NCI-H1417 treated with DMSO at 0.1 percent for 48 hours (cell line): ENCODE measurements around the gene ZFX.
A peak's percentile ranks its signal among the peaks of the same experiment; 100 is the strongest.

Source experiments
- DNase-seq: peaks from one replicate; lab custom pipeline; 2025; lab: John Stamatoyannopoulos, UW

Gene ZFX

DNA sequence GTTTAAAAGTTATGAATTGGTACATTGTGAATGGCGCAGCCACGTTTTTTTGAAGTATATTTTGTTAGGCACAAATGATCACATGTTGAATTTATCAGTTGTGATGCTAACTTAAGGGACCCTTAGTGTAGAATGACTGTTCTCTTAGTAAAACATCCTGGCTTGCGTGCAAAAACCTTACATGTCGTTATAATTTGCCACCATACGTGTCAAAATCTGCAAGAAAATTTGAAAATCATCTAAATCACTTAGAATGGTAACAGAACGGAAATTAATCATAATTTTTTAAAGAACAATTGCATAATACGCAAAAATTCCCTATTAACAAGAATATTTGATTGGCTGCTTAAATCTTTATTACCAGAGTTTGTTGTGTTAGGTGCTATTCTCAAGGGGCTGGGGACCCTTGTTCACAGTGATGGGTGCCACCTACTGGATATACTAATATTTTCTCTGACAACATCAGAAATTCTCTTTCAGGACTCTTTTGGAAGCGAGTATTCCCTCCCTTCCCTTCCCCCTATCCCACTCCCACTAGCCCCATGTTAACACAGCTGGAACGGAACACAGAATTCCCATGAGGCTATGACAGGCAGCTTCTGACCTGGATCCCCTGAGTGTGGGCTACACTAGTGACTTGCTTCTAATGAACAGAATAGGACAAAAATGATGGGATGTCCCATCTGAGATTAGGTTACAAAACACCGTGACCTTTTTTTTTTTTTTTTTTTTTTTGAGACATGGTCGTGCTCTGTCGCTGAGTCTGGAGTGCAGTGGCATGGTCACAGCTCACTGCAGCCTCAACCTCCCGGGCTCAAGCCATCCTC is 92.5 kb downstream of the ZFX start:
- DNase-seq = peak; percentile 5

DNA sequence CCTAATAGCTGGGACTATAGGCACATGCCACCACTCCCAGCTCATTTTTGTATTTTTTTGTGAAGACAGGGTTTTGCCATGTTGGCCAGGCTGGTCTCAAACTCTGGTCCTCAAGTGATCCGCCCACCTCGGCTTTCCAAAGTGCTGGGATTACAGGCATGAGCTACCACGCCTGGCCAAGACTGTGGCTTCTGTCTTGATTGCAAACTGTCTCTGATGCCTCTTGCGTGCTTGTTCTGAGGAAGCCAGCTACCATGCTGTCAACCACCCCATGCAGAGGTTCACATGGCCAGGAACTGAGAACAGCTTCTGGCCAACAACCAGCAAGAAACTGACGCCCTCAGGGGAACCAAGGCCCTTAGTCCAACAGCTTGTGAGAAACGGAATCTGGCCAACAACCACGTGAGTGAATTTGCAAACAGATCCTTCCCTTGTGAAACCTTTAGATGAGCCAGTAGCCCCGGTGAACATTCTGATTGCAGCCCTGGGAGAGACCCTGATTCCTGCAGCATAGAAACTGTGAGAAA is 93.2 kb downstream of the ZFX start:
- DNase-seq = no peak

- no peak for DNase-seq
These were observed 93.7 kb downstream of the ZFX start for GRCh38 chrX:24243188-24243587.

GRCh38 chrX:24243692-24244091 is 94.2 kb downstream of the ZFX start:
- no peak for DNase-seq

GRCh38 chrX:24245202-24245601 is 95.7 kb downstream of the ZFX start:
- no peak for DNase-seq

- no peak for DNase-seq
These were observed 98.5 kb downstream of the ZFX start for GRCh38 chrX:24248042-24248441.

- no peak for DNase-seq
These were observed 103.5 kb downstream of the ZFX start for GRCh38 chrX:24253030-24253429.

DNA sequence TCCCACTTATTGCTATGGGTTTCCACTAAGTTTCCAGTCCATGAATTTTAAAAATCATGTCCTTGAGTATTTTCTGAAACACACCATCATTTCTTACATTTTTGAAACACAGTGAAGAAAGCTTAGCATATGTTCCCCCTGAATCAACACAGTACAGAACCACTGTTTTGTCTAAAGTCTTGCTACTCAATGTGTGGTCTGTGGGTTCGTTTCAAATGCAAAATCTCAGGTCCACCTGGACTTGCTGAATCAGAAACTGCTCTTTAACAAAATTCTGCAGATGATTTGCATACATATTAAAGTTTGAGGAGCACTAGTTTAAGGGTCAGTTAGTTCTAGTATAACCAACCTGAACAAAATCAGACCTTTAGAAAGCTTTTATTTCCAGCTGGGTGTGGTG is 103.9 kb downstream of the ZFX start:
- no peak for DNase-seq

- DNase-seq = no peak
These were observed 107.5 kb downstream of the ZFX start for GRCh38 chrX:24257011-24257410.

DNA sequence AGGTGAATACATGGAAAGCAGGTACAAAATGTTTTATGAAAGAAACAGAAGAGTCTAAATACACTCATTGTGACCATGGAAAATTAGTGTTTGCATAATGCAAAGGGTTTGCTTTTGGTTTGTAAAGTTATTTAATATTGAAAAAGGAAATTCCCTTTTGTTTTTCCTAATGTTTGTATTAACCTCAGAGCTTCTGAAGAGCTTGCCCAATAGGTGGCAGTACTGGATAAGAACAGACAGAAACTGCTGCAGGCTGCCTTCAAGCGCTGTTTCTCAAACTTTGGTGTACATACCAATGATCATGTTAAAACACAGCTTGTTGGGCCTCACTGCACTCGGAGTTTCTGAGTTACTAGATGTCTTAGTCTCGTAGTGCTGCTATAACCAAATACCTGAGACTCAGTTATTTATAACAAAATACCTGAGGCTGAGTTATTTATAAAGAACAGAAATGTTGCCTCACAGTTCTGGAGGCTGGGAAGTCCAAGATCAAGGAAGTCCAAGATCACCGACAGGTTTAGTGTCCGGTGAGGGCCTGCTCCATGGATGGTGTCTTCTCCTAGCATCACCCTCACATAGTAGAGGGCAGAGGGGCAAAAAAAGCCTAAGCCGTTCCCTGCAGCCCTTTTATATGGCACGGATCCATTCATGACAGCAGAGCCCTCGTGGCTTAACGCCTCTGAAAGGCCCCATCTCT is 110.2 kb downstream of the ZFX start:
- peak; percentile 15 for DNase-seq

DNA sequence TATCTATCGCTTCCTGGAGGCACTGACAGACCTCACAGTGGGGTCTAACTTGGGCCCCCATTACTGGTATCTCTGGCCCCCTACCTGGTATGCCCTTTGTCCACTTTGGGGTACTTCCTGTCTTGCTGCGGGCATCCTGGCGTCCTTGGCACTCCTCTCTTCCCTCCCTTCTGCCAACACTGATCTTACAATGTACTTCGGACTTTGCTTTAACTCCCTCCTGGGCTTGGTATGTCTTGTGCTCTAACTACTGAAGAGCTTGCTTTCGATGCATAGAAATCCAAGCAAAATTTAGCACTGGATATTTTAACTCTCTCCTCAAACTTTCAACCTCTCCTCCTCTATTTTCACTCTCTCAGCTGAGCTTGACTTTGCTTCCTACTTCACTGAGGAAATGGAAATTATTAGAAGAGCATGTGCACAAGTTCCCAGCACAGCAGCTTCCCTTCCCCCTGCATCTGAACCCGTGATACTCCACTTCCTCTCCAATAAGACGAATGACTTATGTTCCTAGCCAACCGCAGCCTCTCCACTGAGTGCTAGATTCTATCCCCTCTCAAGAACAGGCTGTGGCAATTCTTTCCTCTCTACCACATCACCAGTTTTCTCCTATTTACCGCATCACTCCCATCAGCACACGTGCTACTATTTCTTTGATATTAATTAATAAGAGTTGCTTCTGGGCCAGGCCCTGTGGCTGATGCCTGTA is 111.5 kb downstream of the ZFX start:
- DNase-seq = no peak

DNA sequence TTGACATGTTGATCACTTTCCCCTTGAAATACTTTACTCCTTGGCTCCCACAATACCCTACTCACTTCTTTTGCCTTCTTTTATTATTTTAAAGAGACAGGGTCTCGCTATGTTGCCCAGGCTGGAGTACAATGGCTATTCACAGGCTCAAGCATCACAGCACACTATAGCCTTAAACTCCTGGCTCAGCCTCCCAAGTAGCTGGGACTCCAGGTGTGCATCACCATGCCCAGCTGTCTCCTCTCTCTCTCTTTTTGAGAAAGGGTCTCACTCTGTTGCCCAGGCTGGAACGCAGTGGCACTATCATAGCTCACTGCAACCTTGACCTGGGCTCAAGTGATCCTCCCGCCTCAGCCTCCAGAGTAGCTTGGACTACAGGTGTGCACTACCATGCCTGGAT is 112.8 kb downstream of the ZFX start:
- DNase-seq = no peak

DNA sequence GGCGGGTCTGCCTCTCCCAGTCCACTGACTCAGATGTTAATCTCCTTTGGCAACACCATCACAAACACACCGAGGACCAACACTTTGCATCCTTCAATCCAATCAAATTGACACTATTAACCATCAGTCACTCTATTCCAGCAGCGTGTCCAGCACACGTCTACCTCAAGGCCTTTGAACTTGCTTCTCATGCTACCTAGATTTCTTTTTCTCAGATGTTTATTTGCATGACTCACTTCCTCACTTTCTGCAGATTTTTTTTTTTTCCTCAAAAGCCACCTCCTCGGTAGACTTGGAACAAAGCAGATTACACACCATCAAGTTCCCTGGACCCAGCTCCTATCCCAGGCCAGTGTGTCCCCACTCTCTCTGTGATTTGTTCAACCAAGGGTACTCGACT is 114.9 kb downstream of the ZFX start:
- no peak for DNase-seq
